Colonic mucosa (tissue), 4 donors: Measurements from ENCODE around the gene FCER2. TPM values are rescaled to one million over a fixed set of nuclear protein-coding genes. Genes with fewer than 3 reads are reported as not detected.

ENCODE experiments used
- DNase-seq: peaks from one replicate; pipeline ENCODE4 v3.0.0-alpha.2; 2020
- H3K27ac ChIP-seq: fragments of 200-600 bp; one replicate; pipeline ENCODE4 v1.8.0; 2021
- H3K27me3 ChIP-seq: fragments of 200-600 bp; one replicate; pipeline ENCODE4 v1.8.0; 2021
- H3K36me3 ChIP-seq: fragments of 200-600 bp; one replicate; pipeline ENCODE4 v1.8.0; 2021
- H3K4me1 ChIP-seq: fragments of 200-600 bp; one replicate; pipeline ENCODE4 v1.8.0; 2021; ENCODE audit warnings: mild to moderate bottlenecking
- H3K4me3 ChIP-seq: fragments of 200-600 bp; one replicate; pipeline ENCODE4 v1.8.0; 2021
- H3K9ac ChIP-seq, 2 donors: one replicate each; pipeline ENCODE4 v1.7.0; 2013; ENCODE audit warnings: control low read depth in 2 of 2, low read depth in 2 of 2, low read length in 2 of 2
- H3K9me3 ChIP-seq: fragments of 200-600 bp; one replicate; pipeline ENCODE4 v1.8.0; 2021
- CTCF ChIP-seq: fragments of 200-600 bp; IDR thresholded peaks from one replicate; pipeline ENCODE4 v1.8.0; 2022; ENCODE audit warnings: antibody characterized with exemption, mild to moderate bottlenecking
- intact Hi-C: fragments of 100-400 bp; cut with DNase I; formaldehyde crosslinking; loops from one replicate; pipeline ENCODE4 v1.14.1; 2022
- total RNA-seq, 2 donors: library from RNA; stranded (reverse); fragmentation: NEBNext Ultra II Directional in 1 of 2; extraction: Animal tissue kit (Norgen Biotek cat#: 25700) in 1 of 2; gene quantifications; one replicate each; pipeline ENCODE4 v1.2.1, GENCODE V29; 2021
- donor health status: healthy.
- donor health status: DM: no; HTN: no; CAD: no.
- donor health status: DM: no; HTN: no; CAD: no.

Gene FCER2
- total RNA-seq, 2 donors from 2014 or later, result 0.35 to 1.3 TPM

- H3K36me3 ChIP-seq, result no peaks in the 10 kb centered on the region
- H3K4me1 ChIP-seq, result no peaks in the 10 kb centered on the region
- H3K9ac ChIP-seq, result no peak overlapping the region
- no peak overlapping the region for H3K27ac ChIP-seq
- DNase-seq, result no peak
- no peaks in the 10 kb centered on the region for H3K9me3 ChIP-seq
- H3K4me3 ChIP-seq, result no peak overlapping the region
- H3K27me3 ChIP-seq, result no peaks in the 10 kb centered on the region
- intact Hi-C loops, result no loop called here
- no peak for TF ChIP-seq CTCF
Measured at GRCh38 chr19:7655581-7655980, 46.4 kb downstream of the FCER2 start.

- no peak for TF ChIP-seq CTCF
Measured at GRCh38 chr19:7654401-7654800, 47.5 kb downstream of the FCER2 start.

GRCh38 chr19:7652061-7652641, 49.8 kb downstream of the FCER2 start:
- Histone ChIP-seq H3K27me3 (no peaks in the 10 kb centered on the region), H3K9me3 (no peaks in the 10 kb centered on the region), H3K9ac (peak overlapping the region in 1 of 2 donors; percentile 26), H3K36me3 (no peaks in the 10 kb centered on the region), H3K4me3 (no peak overlapping the region), H3K27ac (no peak overlapping the region), H3K4me1 (no peaks in the 10 kb centered on the region)
- TF ChIP-seq CTCF, result peak; percentile 98
- DNase-seq, result peak; percentile 91
- intact Hi-C loops, result no loop called here

More at GRCh38 chr19:7654401-7654800, 47.5 kb downstream of the FCER2 start:
- no peak overlapping the region for H3K4me3 ChIP-seq
- H3K36me3 ChIP-seq, result no peaks in the 10 kb centered on the region
- intact Hi-C loops, result no loop called here
- no peak overlapping the region for H3K9ac ChIP-seq
- H3K27me3 ChIP-seq, result no peaks in the 10 kb centered on the region
- no peaks in the 10 kb centered on the region for H3K4me1 ChIP-seq
- no peak for DNase-seq
- H3K9me3 ChIP-seq, result no peaks in the 10 kb centered on the region
- no peak overlapping the region for H3K27ac ChIP-seq

GRCh38 chr19:7650148-7650547, 51.8 kb downstream of the FCER2 start:
- Histone ChIP-seq H3K4me3 (no peak overlapping the region), H3K36me3 (no peaks in the 10 kb centered on the region), H3K4me1 (no peaks in the 10 kb centered on the region), H3K9ac (no peak overlapping the region), H3K27me3 (no peaks in the 10 kb centered on the region), H3K9me3 (no peaks in the 10 kb centered on the region), H3K27ac (no peak overlapping the region)
- intact Hi-C loops, result no loop called here
- no peak for TF ChIP-seq CTCF
- DNase-seq, result no peak

- DNase-seq, result no peak
- Histone ChIP-seq H3K27me3 (no peaks in the 10 kb centered on the region), H3K4me3 (no peak overlapping the region), H3K36me3 (no peaks in the 10 kb centered on the region), H3K27ac (no peak overlapping the region), H3K9me3 (no peaks in the 10 kb centered on the region), H3K9ac (no peak overlapping the region), H3K4me1 (no peaks in the 10 kb centered on the region)
- intact Hi-C loops, result no loop called here
- no peak for TF ChIP-seq CTCF
Measured at GRCh38 chr19:7648265-7649014, 53.5 kb downstream of the FCER2 start.
